SIG-M5 treated with dmso at 0.1 percent for 504 hours (cell line): Measurements from ENCODE around the gene SRRM2.

Experiments
- DNase-seq: peaks from one replicate; lab custom pipeline; 2025; ENCODE audit not compliant: unreplicated experiment; lab: John Stamatoyannopoulos, UW

SRRM2 gene

DNA sequence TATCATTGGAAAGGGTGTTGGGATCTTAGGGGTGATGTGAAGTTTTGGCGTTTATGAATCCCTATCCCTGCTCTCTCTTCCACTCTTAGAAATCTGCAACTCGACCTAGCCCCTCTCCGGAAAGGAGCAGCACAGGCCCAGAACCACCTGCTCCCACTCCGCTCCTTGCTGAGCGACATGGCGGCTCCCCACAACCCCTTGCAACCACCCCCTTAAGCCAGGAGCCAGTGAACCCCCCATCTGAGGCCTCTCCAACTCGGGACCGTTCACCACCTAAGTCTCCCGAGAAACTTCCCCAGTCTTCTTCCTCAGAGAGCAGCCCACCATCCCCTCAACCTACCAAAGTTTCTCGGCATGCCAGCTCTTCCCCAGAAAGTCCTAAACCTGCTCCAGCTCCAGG is 9.0 kb downstream of the SRRM2 start:
- DNase-seq, result no peak

DNA sequence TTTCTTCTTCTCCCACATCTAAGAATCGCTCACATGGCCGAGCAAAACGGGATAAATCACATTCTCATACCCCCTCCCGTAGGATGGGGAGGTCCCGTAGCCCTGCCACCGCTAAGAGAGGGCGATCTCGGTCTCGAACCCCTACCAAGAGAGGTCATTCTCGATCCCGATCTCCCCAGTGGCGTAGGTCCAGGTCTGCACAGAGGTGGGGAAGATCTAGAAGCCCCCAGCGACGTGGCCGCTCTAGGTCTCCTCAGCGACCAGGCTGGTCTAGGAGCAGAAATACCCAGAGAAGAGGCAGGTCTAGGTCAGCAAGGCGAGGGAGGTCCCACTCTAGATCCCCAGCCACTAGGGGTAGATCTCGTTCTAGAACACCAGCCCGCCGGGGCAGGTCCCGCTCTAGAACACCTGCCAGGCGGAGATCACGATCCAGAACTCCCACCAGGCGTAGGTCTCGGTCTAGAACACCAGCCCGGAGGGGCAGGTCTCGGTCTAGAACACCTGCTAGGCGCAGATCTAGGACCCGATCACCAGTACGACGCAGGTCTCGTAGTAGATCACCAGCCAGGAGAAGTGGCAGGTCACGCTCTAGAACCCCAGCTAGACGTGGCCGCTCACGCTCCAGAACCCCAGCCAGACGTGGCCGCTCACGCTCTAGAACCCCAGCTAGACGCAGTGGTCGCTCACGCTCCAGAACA is 9.6 kb downstream of the SRRM2 start:
- no peak for DNase-seq

DNA sequence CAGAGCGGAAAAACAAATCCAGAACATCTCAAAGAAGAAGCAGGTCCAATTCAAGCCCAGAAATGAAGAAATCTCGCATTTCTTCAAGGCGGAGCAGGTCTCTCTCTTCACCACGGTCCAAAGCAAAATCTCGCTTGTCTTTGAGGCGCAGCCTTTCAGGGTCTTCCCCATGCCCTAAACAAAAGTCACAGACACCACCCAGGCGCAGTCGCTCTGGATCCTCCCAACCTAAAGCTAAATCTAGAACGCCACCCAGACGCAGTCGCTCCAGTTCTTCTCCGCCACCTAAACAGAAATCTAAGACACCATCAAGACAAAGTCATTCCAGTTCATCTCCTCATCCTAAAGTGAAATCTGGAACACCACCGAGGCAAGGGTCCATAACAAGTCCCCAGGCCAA is 10.3 kb downstream of the SRRM2 start:
- no peak for DNase-seq

DNA sequence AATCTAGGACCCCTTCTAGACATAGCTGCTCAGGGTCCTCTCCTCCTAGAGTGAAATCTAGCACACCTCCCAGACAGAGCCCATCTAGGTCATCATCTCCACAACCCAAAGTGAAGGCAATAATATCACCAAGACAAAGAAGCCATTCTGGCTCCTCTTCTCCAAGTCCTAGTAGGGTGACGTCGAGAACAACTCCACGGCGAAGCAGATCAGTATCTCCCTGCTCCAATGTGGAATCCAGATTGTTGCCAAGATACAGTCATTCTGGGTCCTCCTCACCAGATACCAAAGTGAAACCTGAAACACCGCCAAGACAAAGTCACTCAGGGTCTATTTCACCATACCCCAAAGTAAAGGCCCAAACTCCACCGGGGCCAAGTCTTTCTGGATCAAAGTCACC is 10.7 kb downstream of the SRRM2 start:
- DNase-seq, result no peak

DNA sequence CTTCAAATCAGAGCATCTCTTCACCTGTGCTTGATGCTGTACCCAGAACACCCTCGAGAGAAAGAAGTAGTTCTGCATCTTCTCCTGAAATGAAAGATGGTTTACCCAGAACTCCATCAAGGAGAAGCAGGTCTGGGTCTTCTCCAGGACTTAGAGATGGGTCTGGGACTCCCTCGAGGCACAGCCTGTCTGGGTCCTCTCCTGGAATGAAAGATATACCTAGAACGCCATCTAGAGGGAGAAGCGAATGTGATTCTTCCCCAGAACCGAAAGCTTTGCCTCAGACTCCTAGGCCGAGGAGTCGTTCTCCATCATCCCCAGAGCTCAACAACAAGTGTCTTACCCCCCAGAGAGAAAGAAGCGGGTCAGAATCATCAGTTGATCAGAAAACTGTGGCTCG is 12.3 kb downstream of the SRRM2 start:
- no peak for DNase-seq

DNA sequence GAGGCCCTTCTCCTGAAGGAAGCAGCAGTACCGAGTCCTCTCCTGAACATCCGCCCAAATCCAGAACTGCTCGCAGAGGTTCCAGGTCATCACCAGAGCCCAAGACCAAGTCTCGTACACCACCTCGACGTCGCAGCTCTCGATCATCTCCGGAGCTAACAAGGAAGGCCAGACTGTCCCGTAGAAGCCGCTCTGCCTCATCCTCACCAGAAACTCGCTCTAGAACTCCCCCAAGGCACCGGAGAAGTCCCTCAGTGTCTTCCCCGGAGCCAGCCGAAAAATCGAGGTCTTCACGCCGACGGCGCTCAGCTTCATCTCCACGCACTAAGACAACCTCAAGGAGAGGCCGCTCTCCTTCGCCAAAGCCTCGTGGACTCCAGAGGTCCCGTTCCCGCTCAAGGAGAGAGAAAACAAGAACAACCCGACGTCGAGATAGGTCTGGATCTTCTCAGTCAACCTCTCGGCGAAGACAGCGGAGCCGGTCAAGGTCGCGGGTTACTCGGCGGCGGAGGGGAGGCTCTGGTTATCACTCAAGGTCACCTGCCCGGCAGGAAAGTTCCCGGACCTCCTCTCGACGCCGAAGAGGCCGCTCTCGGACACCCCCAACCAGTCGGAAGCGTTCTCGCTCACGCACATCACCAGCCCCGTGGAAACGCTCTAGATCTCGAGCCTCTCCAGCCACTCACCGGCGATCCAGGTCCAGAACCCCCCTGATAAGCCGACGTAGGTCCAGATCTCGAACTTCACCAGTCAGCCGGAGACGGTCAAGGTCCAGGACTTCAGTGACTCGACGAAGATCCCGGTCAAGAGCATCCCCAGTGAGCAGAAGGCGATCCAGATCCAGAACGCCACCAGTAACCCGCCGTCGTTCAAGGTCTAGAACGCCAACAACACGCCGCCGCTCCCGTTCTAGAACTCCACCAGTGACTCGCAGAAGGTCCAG is 13.3 kb downstream of the SRRM2 start:
- DNase-seq, result no peak

DNA sequence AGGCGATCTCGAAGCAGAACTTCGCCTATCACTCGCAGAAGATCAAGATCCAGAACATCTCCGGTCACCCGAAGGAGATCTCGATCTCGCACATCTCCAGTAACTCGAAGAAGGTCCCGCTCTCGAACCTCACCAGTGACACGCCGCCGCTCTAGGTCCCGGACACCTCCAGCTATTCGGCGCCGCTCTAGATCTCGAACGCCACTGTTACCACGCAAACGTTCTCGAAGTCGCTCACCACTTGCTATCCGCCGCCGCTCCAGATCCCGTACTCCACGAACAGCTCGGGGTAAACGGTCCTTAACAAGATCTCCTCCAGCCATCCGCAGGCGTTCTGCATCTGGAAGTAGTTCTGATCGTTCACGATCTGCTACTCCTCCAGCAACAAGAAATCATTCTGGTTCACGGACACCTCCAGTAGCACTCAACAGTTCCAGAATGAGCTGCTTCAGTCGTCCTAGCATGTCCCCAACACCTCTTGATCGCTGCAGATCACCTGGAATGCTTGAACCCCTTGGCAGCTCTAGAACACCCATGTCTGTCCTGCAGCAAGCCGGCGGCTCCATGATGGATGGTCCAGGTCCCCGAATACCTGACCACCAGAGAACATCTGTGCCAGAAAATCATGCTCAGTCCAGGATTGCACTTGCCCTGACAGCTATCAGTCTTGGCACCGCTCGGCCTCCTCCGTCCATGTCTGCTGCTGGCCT is 14.1 kb downstream of the SRRM2 start:
- no peak for DNase-seq

DNA sequence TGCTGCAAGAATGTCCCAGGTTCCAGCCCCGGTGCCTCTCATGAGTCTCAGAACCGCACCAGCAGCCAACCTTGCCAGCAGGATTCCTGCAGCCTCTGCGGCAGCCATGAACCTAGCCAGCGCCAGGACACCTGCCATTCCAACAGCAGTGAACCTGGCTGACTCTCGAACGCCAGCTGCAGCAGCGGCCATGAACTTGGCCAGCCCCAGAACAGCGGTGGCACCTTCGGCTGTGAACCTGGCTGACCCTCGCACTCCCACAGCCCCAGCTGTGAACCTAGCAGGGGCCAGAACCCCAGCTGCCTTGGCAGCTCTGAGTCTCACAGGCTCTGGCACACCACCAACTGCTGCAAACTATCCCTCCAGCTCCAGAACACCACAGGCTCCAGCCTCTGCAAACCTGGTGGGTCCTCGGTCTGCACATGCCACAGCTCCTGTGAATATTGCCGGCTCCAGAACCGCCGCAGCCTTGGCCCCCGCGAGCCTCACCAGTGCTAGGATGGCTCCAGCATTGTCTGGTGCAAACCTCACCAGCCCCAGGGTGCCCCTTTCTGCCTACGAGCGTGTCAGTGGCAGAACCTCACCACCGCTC is 14.8 kb downstream of the SRRM2 start:
- no peak for DNase-seq

DNA sequence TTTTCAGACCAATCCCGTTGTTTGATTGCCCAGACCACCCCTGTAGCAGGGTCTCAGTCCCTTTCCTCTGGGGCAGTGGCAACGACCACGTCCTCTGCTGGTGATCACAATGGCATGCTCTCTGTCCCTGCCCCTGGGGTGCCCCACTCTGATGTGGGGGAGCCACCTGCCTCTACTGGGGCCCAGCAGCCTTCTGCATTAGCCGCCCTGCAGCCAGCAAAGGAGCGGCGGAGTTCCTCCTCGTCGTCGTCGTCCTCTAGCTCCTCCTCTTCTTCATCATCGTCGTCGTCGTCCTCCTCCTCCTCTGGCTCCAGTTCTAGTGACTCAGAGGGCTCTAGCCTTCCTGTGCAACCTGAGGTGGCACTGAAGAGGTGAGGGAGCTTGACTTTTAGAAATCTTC is 15.5 kb downstream of the SRRM2 start:
- no peak for DNase-seq

DNA sequence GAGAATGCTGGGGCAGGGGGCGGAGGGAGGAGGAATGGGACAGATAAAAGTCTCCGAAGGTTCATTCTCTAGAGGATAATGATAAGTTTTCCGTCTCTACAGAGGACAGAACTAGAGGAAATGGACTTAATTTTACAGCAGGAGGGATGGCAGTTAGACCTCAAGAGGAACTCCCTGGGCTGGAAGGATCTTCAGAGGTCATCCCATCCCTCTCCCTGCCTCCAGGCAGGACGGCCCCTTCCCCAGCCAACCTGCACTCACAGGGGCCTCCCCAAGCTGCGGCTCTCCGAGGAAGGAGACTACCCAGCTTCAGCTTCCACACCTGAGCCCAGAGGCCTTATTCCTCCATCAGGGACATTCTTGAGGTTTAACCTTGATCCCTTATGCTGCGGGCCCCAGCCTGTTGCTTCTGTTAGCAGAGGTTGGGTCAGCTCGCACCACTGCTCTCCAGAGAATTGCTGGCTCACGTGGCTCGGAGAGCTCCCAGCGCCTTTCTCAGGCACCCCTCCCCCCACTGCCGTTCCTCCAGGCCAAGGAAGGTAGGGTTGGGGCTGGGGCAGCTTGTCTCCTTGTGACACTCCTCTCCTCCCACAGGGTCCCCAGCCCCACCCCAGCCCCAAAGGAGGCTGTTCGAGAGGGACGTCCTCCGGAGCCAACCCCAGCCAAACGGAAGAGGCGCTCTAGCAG is 16.1 kb downstream of the SRRM2 start:
- no peak for DNase-seq

DNA sequence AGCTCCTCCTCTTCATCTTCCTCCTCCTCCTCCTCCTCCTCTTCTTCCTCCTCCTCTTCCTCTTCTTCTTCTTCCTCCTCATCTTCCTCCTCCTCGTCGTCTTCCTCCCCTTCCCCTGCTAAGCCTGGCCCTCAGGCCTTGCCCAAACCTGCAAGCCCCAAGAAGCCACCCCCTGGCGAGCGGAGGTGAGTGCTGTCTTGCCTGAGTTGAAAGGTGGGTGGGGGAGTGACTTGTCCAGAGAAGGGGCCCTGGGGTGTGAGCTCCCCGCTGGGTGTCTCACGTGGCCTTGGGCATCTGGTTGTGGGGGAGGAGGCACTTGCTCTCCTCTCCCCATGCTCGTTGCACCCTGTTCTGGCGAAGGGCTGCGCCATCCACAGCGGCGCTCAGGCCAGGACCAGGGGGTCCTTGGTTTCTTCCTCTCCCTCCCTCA is 16.7 kb downstream of the SRRM2 start:
- no peak for DNase-seq

DNA sequence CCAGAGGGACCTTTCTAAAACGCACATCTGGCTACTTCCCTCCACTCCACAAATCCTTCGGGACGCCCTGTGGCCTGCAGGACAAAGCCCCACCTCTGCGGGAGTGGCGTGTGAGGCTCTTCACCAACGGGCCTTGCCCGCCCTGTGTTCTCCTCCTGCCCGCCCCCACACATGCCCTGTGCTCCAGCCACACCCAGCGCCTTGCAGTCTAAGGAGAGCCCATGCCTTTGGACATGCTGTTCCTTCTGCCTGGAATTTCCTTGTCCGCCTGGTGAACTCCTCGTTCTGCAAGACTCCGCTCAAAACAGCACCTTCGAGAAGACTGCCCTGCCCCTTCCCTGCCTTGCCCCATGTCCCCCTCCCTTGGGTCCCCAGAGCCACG is 17.2 kb downstream of the SRRM2 start:
- no peak for DNase-seq

DNA sequence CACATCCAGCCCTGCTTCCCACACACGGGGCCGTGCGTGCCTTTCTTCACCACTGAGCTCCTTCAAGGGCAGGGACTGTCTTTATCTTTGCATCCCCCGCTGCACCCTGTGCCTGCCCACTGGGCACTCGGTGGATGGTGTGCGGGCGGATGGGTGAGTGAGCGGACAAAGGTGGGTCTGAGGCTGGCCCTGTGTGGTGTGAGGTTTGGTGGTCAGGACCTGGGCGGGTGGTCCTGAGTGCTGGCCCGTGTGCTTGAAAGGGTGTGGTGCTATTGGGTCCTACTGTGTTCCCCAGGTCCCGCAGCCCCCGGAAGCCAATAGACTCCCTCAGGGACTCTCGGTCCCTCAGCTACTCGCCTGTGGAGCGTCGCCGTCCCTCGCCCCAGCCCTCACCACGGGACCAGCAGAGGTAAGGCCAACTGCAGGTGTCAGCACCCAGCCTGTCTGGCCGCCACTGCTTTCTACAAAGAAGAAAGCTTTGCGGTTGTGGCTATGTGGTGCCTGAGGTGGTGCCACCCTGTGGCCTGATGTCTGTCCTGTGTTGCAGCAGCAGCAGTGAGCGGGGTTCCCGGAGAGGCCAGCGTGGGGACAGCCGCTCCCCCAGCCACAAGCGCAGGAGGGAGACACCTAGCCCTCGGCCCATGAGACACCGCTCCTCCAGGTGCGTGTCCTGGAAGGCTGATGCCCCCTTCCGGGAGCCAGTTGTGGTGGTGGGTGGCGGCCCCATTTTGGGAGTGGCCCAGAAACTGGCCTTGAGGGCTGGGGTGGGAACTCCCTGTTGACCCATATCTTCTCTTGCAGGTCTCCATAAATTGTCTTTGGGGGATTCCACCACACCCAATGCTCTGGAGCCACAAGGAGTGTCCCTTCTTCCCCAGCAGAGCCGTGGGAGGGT is 17.9 kb downstream of the SRRM2 start:
- DNase-seq, result peak; percentile 20

DNA sequence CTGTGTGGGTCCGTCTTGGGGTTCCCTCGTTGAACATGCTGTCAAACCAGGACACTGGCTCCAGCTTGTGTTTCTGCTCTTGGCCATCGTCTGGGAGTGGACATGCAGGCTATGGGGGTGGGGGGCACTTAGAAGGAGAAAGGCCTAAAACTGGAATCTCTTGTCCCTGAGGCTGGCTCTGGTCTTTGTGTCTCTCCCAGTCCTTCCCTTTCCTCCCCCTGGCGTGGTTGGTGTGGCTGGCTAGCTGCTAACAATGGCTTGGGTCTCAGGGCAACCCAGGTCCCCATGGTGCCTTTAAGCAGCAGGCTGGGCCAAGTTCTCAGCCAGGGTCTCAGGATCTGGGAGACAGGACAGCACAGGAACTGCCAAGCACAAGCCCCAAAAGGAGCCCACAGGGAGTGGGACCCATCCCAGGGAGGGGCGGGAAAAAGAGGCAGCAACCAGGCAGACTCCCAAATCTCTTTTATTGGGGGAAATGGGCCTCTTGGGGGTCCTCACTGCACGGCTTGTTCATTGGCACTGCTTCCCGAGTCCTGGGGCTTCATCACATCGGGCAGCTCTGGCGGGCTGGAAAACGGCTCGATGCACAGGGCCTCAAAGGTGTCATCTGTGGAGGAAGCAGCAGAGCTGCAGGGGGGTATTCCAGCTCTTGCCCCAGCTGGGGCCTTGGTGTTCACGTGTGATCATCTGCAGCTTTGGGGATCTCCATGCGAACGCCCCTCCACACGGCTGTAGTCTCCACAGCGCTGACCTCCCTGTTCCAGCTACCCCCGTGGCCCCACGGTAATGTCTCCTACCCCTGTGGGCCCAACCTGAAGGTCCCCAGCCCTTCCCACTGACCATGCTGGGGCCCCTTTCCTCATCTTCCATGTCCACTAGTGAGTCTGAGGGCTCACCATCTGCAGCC is 19.3 kb downstream of the SRRM2 start:
- no peak for DNase-seq

DNA sequence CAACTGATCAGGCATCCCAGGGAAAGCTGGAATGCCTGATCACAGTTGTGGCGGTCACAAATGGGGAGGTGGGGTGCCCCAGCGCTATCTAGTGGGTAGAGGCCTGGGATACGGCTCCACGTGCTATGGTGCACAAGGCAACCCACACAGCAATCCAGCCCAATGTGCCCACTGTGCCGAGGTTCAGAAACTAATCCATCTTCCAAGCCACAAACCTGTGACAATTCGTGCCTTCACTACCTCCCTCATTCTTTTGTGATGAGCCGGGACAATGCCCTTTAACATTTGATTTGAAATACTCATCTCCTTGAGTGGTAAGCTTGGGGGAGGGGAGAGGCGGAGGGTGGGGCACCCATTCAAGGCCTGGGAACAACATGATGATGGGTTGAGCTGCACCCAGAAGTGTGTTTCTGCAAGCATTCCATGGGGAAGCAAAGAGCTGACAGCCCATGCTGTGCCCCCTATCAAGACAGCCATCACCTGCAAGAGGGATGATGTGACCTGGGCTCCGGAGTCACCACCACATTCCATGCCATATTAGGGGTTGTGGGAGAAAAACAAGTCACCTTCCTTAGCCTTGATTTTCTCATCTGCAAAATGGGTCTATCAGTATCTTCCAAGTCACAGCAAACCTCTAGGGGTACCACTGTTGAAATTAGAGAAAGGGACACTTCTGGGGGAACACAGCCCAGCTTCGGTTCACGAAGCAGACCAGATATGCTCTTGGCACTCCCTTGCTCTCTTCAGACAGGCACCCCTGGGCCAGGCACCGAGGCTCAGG is 20.9 kb downstream of the SRRM2 start:
- no peak for DNase-seq

DNA sequence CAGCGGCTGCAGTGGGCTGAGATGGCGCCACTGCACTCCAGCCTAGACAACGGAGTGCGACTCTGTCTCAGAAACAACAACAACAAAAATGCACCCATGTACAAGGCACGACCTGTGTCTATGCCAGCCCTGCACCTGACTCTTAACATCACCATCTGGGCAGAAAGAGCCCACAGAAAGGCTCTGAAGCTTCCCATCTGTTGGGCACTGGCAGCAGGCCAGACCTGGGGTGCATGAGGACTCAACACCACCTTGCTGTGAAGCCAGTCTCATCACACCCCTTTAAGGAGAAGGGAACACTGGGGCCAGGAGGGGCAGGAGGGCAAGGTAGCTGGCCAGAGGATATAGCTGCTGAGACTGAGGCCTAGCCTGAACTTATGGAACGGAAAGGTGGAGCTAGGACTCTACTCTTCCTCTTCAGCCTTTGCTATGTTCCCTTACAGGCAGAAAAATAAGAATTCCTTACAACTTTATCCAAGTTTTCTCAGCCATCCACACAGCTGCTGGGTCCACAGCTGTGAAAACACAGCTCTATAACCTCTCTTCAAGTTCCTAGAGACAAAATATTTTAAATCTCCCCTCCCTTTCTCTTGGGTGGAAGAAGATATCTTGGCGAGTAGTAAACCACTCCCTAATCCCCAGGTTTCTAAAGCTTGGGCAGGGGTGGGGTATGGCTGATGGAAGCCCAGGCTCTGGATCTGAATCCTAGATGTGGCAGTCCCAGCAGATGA is 21.9 kb downstream of the SRRM2 start:
- no peak for DNase-seq

DNA sequence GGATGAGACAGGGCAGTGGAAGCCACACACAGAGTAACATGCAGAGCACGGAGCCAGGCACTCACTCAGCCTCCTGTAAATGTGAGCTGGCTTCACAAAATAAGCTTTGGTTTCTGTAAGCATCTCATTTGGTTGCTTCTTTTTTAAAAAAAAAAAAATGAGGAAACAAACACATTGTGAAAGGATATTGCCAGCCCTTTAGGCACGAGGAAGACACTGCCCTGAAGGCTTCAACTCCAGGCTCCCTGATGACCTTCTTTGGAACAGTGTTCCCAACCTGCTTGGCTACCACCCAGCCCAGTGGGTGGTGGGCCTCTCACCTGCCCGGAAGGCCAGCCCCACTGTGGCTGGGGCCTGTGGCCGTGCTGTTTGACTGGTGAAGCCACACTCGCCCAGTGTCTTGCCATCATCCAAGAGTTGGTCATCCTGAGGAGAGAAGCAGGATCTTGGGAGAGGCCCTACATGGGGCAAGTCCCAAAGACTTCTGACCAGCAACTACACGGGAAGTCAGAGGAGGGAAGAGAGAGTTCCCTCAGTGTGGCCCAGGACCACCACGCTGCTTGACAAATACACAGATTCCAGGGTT is 22.8 kb downstream of the SRRM2 start:
- DNase-seq, result no peak
